ENCODE data around the gene POLE3.
"Not testable (repeated sequence)": the region's sequence is repeated elsewhere in the genome, so short reads cannot be mapped to it uniquely, and the experiment has no call there.

POLE3 gene

DNA sequence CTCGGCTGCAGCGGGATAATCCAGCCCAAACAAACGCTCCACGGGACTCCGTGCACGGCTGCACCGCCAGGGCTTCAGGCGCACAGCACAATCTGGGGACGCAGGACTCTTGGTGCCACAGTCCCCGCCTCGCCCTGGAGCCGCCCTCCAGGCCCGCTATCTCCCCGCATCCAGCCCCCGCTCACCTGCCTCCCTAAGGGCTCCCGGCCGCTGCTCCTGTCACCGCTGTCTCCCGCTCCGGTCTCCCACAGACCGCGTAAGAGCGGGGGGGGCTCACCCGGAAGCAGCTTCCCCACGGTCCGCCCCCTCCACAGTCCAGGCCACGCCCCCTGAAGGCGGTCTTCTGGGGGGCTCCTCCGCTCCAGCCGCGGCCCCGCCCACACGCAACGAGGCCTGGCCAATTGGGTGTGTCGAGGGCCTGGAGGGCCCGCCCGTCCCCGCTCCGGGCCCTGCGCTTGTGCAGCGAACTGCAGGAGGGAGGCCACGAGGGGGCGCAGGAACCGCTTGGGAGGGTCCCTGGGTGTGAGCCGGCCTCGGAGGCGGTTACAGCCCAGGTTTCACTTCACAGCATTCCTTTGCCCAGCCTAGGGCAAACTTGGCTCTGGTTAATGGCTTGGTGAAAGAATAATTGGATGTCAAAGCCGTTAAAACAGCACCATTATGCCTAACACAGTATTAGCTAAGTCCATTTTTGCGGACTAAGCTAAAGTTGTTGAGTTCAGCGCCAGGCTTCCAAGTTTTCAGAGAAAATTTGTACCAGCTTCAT lies 9.3 kb downstream of the POLE3 start, which contains the start of gene ALAD:
Gene ALAD (minus strand): TSS at position 258 of the 766 bp plus-strand sequence. CDS start 7,725 bp downstream, outside the sequence.
- peak; percentile 86 for DNase-seq

DNA sequence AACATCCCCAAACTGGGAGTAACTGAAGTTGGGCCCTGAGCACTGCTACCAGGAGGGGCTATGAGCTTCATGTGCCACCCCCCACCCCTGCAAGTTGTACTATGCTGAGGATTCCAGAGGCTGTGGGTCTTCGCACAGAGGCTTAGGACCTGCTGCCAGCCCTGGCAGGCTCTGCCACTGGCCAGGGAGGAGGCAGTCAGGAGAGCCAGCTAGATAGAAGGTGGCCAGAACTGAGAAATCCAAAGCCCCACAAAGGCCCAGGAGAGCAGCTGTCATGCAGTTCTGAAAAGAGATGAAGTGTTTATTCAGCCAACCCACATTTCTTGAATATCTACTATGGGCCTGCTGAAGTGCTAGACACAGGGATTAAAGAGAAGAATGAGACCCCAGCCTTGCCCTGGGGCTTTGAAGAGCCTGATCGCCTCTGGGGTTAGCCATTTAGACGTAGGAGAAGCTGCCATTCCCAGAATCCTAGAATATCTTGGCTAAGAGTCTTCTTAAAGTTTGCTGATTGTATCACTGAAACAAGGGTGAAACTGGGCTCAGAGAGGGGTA lies 10.8 kb downstream of the POLE3 start:
- no peak for DNase-seq

DNA sequence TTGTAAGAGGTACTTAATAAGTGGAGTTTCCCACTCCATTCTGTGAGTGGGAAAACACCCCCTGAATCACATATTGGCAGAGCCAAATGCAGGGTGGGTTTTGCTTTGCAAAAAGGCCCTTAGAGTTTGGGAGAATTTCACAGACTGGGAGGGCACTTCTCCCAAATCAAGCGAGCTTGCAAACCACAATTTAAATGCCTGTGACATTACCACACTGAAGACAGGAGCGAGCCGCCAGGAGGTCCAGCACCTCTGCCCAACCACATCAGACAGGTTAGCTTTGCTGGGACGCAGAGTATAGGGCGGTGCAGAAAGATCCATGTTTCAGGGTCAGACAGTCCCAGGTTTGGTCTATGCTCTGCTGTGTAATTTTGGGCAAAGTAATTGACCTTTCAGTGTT lies 11.7 kb downstream of the POLE3 start:
- DNase-seq = no peak

DNA sequence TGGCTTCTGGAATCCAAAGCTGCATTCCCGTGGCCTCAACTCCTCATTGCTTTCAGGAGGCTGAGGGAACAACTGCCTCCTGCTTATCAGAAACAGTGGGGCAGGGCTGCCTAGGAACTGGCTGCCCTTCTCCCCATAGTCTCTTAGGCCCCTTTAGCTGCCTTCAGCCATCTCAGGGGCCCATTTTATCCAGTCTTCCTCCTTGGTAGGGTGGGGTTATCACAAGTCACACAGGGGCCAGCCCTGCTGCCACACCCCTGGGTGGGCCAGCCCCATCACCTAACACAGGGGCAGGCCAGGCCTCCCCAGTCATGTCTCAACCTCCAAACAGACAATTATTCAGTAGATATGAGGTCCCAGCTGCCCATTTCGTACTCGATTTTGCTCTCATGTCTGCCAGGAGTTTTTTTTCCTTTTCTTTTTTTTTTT lies 13.3 kb downstream of the POLE3 start:
- no peak for DNase-seq

DNA sequence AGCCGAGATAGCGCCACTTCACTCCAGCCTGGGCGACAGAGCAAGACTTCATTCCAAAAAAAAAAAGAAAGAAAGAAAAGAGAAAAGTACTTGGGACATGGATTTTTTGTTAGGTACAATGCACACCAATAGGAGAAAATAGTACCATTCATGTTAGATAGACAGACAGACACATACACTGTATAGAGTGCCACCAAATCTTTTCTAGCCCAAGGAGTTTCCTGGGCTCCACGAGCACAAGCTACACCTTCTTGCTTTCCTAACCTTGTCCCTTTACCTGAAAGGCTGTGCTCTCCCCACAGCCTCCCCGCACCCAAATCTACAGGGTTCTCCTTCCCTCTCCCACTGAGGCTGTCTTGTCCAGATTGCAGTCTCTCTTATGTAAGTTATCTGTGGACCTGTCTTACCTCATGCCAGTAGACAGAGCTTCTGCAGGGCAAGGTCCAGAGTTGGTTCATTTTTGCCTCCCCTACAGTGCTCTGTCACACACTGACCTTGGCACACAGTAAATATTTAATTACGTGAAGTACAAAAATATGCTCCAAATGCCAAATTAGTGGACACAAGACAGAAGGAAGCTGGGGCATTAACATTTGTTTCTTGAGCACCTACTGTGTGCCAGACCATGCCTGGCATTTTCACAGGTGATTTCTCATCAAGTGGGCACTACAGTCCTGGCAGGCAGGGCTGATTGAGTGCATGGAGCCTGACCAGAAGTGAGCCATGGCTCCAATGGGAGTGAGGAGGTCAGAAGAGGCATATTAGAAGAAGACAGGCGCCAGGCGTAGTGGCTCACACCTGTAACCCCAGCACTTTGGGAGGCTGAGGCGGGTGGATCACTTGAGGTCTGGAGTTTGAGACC lies 15.2 kb downstream of the POLE3 start:
- no peak for DNase-seq

DNA sequence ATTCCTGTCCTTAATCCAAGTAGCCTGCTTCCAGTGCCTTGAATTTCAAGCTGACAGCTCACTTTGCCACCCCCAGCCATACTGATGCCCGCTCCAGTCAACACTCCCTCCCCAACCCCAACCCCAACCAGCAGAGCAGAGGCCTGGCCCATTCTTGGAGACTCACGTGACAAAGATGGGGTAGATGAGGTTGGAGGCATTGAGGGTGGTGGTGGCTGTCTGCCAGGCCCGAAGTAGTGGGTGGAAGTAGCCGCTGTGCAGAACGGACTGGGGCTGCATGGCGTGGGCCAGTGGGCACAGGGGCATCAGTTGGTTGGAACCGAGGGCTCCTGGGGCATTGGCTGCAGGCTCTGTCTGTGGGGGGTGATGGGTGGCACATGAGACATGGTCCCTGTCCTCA lies 17.2 kb downstream of the POLE3 start:
- no peak for DNase-seq

DNA sequence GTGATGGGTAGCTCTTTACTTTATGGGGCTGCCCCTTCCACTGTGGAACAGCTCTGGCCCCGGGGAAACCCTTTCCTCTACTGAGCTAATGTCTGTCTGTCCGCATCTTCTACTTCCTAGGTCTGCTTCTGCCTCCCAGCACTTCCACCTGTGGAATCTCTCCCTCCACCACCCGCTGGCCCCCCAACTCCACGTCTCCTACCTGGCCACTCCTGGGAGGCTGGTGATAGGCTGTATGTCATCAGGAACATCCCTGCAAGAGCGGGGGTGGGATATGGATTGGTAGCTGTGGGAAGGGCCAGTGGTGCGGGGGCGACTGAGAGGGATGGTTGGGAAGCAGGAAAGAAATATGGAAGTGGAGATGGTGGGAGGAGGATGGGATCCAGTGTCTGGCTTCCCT lies 18.6 kb downstream of the POLE3 start:
- no peak for DNase-seq

DNA sequence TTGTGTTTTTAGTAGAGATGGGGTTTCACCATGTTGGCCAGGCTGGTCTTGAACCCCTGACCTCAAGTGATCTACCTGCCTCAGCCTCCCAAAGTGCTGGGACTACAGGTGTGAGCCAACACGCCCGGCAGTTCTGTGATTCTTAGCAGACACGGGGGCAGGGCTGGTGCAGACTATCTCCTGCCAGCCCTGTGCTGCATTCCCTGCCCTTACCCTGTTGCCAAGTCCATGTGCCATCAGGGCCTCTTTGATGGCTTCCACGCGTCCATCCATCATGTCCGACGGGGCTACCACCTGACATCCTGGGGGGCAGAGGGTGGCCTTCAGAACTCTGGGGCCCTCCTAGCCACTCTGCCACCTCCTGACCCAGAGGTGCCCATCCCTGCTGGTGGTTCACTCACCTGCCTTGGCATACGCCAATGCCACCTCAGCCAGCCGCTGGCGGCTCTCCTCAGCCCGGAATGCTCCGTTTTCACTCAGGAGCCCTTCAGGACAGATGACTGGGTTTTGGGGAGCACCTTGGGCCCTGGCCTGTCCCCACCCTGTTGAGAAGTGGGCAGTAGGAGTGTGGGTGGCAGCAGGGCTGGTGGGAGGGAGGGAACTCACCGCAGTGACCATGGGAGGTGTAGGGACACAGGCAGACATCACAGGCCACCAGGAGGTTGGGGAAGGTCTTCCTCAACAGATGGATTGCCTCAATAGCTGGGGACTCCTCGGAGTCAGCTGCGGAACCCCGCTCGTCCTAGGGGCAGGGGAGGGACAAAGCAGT lies 20.1 kb downstream of the POLE3 start:
- no peak for DNase-seq

DNA sequence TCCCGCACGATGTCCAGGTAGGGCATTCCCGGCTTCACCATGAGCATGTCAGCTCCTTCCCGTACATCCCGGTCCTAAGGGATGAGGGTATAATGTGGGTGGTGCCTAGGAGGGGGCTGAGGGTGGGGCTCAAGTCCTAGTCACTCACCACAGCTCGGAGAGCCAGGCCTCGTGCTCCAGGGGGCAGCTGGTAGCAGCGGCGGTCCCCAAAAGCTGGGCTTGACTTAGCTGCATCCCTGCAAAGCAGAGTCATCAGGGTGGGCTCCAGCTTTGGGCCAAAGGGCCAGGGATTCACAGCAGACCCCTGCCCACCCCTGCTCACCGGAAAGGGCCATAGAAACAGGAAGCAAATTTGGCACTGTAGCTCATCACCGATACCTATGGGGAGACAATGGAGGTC lies 21.0 kb downstream of the POLE3 start:
- DNase-seq = no peak

DNA sequence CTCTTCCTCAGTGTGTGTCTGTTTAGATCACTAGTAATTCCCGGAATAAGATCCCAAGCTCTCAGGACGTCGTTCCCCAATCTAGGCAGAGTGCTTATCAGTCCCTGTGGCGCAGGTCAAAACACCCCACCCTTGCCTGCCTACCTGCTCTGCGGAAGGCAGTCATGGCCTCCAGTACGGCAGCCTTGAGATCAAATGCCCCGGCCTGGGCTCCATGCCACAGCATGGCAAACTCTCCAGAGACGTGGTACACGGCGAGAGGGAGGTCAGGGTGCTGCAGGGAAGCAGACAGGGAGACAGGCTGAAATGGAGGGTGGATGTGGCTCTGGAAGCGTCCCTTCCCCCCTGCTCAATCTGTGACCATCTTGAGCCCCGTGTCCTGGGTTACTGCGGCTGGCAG lies 21.6 kb downstream of the POLE3 start:
- no peak for DNase-seq

DNA sequence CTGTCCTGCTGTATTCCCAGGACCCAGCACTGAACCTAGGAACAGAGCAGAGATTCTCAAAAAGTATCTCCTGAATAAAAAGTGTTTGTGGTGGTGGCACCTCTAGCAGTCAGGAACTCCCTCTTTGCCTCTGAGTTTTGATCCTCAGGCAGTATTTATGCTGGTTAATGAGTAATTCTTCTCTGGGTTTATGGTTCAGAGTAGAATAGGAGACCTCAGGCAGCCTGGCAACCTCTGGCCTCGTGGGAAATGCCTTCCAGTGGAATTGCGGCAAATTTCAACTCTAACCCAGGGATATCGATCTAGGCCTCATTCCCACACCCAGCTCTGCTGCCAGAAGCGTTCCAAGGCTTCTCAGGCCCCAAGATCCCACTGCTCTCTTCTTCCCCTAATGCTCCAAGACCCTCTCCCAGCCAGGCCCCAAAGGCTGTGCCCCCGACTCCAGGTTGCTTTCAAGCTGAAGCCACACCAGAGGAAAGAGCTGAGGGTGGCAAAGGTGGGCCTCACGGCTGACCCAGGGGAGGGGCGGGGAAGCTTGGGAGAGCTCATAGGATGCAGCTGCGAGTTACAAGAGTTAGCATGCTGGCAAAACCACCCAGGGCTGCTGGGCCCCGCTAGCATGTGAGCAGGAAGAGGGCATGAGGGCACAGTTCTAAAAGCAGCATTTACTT lies 22.8 kb downstream of the POLE3 start:
- no peak for DNase-seq

DNA sequence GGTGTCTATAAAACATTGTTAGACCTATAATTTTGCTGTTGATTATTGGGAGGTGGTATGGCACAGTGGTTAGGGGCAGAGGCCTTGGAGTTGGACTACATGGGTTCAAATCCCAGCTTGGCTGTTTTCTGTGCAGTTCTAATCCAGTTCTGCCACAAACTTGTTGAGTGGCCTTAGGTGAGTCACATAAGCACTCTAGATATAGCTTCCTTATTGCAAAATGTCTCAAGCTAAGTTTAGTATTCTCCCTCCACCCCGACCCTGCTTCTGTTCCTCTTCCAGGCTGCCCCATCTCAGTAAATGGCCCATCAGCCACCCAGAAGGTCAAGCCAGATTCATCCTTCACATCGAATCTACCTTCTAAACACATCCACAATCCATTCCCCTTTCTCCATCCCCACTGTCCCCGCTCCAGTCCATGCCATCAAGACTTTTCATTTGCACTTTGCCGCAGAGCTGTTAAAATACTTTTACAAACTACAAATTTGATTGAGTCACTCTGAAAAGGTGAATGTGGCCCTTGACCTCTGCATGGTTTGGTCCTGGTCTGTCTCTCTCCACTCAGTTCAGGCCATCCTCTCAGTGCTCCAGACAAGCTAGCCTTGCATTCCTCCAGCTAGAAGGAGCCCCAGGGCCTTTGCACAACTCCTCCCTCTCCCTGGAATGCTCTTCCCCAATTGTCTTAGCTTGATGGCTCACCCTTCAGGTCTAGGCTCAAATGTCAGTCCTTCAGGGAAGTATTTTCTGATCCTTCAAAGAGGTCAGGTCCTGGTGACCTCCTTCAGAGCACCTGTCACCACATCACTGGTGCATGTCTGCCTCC lies 23.7 kb downstream of the POLE3 start:
- no peak for DNase-seq

DNA sequence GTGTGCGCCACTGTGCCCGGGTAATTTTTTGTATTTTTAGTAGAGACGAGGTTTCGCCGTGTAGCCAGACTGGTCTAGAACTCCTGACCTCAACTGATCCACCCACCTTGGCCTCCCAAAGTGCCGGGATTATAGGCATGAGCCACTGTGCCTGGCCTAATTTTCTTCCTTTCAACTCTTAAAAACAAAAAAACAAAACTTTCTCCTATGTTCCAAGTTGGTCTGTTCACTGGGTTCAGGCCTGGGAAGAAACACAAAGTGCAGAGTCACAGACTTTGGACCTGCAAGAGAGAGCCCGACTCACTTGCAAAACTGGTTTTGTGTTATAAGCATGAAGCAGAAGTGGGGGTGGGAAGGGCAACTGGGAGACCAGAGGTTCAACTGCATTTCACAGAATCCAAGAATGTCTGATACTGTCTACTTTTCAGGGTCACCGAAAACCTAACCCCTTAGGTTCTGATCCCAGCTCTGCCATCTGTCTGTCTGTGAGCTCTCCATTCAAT lies 28.5 kb downstream of the POLE3 start:
- DNase-seq = no peak

DNA sequence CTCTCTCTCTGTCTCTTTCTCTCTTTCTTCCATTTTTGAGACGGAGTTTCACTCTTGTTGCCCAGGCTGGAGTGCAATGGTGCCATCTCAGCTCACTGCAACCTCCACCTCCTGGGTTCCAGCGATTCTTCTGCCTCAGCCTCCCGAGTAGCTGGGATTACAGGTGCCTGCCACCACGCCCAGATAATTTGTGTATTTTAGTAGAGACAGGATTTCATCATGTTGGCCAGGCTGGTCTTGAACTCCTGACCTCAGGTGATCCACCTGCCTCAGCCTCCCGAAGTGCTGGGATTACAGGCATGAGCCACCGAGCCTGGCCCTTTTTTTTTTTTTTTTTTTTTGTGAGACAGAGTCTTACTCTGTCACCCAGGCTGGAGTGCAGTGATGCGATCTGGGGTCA lies 29.0 kb downstream of the POLE3 start:
- not testable (repeated sequence) for DNase-seq

DNA sequence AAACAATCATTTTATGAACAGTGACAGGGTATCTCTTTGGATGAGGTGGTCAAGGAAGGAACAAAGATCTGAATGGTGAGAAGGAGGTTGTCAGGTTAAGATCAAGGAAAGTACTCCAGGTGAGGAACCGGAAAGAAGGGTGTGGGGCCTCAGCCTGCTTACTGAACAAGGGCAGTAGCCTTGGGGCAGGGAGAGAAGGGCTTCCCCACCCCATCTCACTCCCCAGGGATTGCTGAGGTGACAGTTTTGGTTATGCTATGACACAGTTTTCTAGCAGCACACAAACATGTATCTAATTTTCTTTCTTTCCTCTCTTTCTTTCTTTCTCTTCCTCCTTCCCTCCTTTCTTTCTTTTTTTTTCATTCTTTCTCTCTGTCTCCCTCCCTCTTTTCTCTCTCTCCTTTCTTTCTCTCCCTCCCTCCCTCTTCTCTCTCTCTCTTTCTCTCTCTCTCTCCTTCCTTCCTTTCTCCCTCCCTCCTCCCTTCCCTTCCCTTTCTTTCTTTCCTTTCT lies 29.6 kb downstream of the POLE3 start:
- no peak for DNase-seq

DNA sequence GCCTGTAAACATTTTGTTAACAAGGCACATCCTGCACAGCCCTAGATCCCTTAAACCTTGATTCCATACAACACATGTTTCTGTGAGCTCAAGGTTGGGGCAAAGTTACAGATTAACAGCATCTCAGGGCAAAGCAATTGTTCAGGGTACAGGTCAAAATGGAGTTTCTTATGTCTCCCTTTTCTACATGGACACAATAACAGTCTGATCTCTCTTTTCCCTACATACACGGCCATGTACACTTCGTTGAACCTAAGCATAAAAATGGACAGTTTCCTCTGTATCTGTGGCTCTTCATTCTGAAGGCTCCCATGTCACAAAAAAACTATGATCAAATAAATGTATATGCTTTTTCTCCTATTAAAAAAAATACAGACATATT lies 30.7 kb downstream of the POLE3 start:
- not testable (repeated sequence) for DNase-seq

DNA sequence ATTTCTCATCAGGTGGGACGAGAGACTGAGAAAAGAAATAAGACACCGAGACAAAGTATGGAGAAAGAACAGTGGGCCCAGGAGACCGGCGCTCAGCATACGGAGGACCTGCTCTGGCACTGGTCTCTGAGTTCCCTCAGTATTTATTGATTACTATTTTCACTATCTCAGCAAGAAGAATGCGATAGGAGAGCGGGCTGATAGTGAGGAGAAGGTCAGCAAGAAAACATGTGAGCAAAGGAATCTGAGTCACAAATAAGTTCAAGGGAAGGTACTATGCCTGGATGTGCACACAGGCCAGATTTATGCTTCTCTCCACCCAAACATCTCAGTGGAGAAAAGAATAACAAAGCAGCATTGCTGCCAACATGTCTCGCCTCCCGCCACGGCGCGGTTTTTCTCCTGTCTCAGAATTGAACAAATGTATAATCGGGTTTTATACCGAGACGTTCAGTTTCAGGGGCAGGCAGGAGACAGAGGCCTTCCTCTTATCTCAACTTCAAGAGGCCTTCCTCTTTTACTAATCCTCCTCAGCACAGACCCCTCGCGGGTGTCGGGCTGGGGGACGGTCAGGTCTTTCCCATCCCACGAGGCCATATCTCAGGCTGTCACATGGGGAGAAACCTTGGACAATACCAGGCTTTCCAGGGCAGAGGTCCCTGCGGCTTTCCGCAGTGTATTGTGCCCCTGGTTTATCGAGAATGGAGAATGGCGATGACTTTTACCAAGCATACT lies 31.2 kb downstream of the POLE3 start:
- DNase-seq = not testable (repeated sequence)

DNA sequence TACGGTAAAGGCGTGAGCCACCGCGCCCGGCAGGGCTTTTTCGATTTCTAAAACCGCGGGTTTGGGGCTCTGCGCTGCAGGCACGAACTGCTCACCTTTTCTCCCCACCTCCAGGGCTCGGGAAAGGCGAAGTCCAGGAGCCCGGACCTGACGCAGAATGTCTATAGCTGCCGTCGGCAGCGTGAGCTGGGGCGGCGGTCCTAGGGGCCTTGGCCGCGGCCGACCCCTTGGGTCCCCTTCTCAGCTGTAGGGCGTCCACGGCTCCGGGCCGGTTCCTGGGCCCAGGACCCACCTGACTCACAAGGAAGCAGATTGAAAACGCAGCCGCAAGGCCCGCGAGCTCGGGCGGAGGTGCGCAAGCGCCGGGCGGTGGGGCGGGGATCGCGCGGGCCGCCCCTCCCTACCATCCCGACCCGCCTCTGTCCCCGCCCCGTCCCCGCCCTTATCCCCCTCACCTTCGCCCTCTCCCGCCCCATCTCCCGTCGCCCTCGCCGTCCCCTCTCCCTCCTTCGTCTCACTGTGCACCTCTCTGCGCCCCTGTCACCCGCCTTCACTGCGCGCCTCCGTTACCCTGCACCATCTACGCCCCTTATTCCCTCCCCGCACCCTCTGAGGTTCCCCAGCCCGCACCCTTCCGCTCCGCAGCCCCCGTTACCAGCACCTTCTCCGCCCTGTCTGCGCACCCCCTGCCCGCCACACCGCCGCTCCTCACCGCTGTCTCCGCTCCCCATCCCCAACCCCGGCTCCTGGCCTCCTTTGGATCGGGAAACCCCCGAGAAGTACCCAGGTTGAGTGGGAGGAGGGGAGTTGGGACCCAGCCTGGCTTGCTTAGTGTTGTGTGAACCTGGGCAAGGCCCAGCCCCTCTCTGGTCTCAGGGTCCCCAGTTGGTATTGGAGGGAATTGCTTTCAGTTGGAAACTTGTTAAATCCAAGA lies 33.6 kb downstream of the POLE3 start, which contains the start of gene HDHD3:
Gene HDHD3 (minus strand): TSS at position 353 of the 934 bp plus-strand sequence. CDS start 2,632 bp downstream, outside the sequence.
- DNase-seq = peak; percentile 34
